Inferior parietal cortex (tissue), 1 donor: ENCODE measurements around the gene STAT1.

Experiments
- DNase-seq: peaks from one replicate; pipeline ENCODE4 v3.0.0-alpha.2; 2016; ENCODE audit errors: extremely low spot score

Gene STAT1

GRCh38 chr2:191013932-191014652 lies at the start of gene STAT1:
STAT1 (minus strand) TSS chr2:191014171; CDS start chr2:191010003, 4,168 bp downstream.
- DNase-seq = peak; percentile 89

GRCh38 chr2:191063584-191063983 lies 49.6 kb upstream of the STAT1 start:
- no peak for DNase-seq

- DNase-seq = no peak
Measured at GRCh38 chr2:191061381-191061980, 47.5 kb upstream of the STAT1 start.

GRCh38 chr2:191059308-191059707 lies 45.3 kb upstream of the STAT1 start:
- DNase-seq = no peak

- no peak for DNase-seq
Measured at GRCh38 chr2:191056228-191056627, 42.3 kb upstream of the STAT1 start.

GRCh38 chr2:191053256-191053655 lies 39.3 kb upstream of the STAT1 start:
- no peak for DNase-seq

GRCh38 chr2:191051825-191052778 lies 38.1 kb upstream of the STAT1 start:
- peak; percentile 71 for DNase-seq

GRCh38 chr2:191051177-191051576 lies 37.2 kb upstream of the STAT1 start:
- no peak for DNase-seq

- no peak for DNase-seq
Measured at GRCh38 chr2:191050640-191050987, 36.6 kb upstream of the STAT1 start.

- no peak for DNase-seq
Measured at GRCh38 chr2:191049728-191050639, 36.0 kb upstream of the STAT1 start.

- DNase-seq = no peak
Measured at GRCh38 chr2:191048073-191048472, 34.1 kb upstream of the STAT1 start.

GRCh38 chr2:191045141-191045540 lies 31.2 kb upstream of the STAT1 start:
- DNase-seq = no peak

GRCh38 chr2:191043438-191043837 lies 29.5 kb upstream of the STAT1 start:
- no peak for DNase-seq

GRCh38 chr2:191041418-191042161 lies 27.6 kb upstream of the STAT1 start:
- DNase-seq = no peak

- DNase-seq = no peak
Measured at GRCh38 chr2:191039616-191040015, 25.6 kb upstream of the STAT1 start.

- no peak for DNase-seq
Measured at GRCh38 chr2:191038741-191039140, 24.8 kb upstream of the STAT1 start.

- no peak for DNase-seq
Measured at GRCh38 chr2:191038241-191038725, 24.3 kb upstream of the STAT1 start.

GRCh38 chr2:191037351-191037750 lies 23.4 kb upstream of the STAT1 start:
- no peak for DNase-seq

GRCh38 chr2:191036363-191036762 lies 22.4 kb upstream of the STAT1 start:
- no peak for DNase-seq

- no peak for DNase-seq
Measured at GRCh38 chr2:191032588-191033429, 18.8 kb upstream of the STAT1 start.
